HG02642 (cell line): ENCODE results near the gene MARCKSL1.

ENCODE experiments used
- ATAC-seq: cut with Tn5 transposase; IDR thresholded peaks from one replicate; pipeline ENCODE4 v1.9.1; 2021; ENCODE audit warnings: mild to moderate bottlenecking; ENCODE audit not compliant: unreplicated experiment, poor library complexity

Gene MARCKSL1

DNA sequence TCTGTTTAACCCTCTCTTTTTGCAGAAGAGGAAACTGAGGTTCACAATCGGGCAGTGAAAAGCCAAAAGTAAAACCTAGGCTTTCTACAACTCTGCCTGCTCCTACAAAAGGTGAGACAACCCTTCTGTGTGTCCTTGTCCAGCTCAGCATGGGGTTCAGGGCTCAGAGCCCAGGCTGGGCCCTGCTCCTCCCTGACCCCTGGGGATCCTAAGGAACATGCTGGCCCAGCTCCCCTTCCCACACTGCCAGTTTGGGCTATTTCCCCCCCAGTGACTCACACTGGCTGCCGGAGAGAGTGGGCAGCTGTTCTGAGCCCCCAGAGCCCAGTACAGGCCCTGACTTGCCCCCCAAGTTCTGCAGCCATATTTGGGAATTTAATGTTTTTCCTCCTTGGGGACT, 17.4 kb upstream of the MARCKSL1 start:
- ATAC-seq: no peak

DNA sequence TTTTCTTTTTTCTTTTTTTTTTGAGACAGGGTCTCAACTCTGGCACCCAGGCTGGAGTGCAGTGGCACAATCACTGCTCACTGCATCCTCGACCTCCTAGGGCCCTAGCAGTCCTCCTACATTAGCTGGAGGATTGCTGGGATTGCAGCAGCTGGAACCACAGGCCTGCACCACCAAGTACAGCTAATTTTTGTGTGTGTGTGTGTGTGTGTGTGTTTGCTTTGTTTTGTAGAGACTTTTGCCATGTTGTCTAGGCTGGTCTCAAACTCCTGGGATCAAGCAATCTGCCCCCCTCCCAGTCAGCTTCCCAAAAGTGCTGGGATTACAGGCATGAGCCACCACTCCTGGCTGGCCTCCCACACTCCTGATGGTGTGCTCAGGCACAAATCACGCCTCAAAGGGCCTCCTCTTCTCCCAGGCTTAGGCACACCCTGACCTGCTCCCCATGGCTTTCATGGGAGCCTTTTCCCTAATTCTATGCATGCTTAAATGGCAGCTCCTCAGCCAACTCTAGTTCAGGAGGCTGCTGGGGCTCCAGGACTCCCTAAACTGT, 16.9 kb upstream of the MARCKSL1 start:
- ATAC-seq: no peak

GRCh38 chr1:32352239-32352745, 16.3 kb upstream of the MARCKSL1 start:
- no peak for ATAC-seq

DNA sequence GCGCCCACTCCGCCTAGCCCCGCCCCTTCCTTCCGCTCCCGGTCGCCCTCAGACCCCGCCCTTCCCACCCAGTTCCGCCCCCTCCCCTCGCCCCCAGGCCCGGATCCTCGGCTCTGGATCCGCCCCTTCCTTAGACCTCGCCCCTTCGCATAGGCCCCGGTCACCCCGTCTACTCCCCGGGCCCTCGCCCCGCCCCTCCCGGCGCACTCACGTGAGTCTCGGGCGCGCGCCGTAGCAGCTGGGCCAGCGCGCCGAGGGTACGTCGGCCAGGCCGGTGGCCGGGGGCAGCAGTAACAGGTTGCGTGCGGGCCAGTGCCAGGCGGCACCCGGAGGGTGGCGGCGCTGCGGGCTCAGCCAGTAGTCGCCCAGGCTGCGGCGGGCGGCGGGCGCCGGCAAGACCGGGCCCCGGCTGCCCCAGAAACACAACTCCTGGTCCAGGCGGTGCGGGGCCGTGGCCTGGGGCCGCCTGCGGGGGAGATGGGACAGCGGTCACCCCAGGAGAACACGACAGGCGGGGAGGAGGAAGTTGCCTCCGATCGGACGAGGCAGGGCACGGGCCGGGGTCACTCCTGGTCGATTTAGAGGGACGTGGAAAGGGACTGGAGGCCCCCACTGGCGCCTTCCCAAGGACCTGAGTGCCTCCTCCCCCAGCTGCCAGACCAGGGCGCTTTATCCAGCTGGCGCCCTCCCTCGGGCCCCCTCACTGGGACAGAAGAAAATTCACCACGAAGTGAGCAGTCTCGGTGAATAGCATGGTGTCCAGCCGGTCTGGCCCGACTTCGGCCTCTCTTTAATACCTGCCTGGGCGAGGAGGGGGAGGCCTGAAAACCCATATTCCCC, 15.6 kb upstream of the MARCKSL1 start:
- ATAC-seq: peak; percentile 90

- peak; percentile 39 for ATAC-seq
Observed at GRCh38 chr1:32350785-32351398, 14.9 kb upstream of the MARCKSL1 start.

DNA sequence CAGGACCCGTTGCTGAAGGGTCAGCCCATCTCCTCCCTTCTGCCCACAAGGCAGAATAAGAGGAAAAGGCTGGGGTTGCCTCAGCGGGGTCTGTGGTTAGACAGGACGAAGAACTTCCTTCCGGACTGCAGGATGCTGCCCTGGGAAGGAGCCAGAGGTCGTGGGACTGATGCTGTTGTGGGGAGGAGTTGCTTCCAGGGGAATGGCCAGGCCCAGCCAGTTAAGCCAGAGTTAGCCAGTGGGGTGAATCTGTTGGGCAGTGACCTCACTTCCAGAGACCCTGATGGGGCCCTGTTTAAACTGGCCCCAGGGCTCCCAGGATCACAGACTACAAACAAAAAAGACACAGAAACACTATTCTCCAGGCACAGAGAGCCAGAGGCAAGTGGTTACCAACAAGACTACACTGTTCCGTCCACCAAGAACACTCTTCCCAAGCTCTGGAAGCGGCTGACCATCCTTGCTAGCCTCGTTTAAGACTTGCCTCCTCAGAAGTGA, 13.2 kb upstream of the MARCKSL1 start:
- no peak for ATAC-seq

GRCh38 chr1:32346532-32347157, 10.6 kb upstream of the MARCKSL1 start:
- no peak for ATAC-seq

DNA sequence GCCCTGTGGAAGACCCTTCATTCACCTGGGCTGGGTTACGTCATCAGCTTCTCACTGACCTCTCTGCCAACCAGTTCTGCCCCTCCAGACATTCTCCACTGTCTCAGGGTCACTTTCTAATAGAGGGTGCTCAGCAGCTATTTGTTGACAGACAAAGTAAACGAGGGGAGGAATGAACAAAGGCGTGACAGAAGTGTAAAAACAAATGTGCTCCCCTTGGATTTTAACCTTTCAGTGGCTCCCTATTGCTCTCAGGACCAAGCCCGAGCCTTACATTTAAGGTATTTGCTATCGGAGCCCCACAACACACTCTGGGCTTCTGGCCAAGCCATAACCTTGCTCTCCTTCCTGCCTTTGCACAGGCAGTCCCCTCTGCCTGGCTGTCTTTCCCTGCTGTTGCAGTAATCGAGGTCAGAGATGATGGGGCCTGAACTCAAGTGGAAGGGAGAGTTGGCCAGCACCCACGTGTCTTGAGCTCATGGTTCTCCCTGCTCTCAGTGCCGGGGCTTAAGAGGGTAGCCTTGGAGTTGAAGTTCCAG, 9.3 kb upstream of the MARCKSL1 start:
- ATAC-seq: no peak

DNA sequence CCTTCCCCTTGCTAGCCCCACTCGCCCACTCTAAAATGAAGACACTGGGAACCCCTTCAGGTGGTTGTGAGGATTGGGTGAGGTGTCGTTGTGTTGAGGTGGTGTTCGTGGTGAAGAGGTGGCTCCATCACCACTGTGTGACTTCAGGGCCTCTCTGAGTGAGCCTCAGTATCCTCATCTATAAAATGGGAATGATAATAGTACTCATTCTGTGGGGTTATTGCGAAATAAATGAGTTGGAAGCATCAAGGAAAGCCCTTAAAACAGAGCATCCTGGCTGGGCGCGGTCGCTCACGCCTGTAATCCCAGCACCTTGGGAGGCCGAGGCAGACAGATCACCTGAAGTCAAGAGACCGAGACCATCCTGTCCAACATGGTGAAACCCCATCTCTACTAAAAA, 6.7 kb upstream of the MARCKSL1 start:
- no peak for ATAC-seq

DNA sequence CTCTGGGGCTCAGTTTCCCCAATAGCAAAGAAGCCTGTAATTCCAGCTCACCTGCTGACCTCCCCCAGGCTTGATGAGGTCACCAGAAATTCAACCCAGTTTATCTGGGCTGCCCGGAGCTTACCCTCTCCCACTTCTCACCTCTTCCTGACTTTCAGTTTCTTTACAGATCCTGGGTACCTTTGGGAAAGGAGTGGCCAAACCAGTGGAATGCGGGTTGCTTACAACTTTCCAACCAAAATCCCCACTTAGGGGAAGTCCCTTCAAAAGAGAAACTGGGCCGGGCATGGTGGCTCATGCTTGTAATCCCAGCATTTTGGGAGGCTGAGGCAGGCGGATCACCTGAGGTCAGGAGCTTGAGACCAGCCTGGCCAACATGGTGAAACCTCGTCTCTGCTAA, 5.9 kb upstream of the MARCKSL1 start:
- no peak for ATAC-seq

DNA sequence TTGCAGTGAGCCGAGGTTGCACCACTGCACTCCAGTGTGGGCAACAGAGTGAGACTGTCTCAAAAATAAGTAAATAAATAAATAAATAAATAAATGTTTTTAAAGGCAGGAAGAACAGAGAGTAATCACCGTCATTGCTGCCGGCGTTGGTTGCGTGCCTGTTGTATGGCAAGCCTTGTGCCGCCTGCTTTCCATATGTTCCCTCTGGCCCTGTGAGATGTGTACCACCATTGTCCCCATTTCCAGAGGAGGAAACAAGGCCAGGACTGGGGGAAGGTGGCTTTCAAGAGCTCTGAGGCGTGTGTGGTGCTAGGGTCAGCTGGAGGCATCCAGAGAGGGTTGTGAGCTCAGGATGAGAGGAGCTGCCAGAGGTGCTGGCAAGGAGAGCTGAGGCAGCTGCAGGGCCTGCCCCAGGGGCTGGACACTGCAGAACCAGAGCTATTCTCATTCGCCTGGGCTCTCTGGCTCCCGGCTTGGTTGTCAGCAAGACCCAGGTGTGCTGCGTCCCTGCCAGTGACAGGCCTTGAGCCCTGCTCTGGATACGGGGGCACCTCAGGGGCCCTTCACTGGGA, 5.2 kb upstream of the MARCKSL1 start:
- ATAC-seq: no peak

DNA sequence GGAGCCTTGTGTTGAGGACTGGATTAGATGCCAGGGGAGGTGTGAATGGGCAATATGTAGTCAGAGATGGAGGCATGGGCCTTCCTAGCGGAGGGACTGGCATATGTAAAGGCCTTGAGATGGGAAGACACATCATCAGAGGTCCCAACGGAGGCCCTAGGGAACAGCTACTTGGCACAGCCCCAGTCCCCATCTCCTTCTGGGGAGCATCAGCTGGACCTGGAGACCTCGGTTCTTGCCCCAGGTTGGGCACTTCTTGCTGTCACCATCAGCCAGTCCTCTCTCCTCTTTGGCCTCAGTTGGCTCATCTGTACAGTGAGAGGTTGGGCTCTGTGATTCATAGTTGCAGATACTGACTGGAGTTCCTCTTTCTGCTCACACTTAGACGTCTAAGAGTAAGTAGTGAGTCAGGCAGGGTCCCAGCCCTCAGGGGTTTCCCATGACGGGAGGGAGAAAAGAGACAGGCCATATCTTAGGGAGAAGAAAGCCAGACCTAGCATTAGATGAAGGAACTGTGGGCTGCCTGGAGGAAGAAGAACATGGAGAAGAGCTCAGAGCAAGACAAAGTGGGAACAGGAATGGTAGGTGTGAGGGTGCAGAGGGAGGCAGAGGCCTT, 3.4 kb upstream of the MARCKSL1 start:
- ATAC-seq: no peak

GRCh38 chr1:32338637-32339145, 2.7 kb upstream of the MARCKSL1 start:
- ATAC-seq: no peak

DNA sequence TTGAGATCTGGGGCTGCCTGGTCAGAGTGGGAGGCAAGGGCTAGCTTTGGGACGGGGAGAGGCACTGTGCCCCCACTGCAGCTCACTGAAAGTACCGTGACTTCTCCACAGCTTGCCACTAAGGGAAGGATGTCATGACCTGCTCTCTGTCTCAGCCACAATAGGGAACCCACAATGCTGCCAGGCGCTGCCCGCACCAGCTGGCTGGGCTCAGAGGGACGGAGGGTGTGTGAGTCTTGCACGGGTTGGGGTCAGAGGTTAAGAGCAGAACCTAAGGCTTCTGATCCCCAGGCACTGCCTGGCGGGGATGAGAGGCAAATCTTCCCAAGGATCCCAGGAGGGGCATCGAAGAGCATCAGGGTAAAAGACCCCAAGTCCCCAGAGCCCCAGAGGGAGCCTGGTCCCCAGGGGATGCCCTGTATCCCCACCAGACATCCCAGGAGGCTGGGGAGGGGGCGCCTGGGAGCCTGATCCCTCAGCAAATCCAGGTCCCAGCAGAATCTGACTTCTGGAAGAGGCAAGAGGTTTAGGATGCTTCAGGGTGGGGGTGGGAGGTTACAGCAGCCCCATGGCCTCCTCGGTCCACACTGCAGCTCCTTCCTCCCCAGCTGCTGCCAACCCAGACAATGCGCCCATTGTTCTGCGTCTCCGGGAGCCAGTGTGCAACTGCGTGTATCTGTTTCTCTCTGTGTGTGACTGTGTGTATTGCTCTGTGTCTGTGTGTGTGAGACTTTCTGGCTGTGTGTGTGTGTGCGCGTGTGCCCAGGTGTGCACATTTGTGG, 2.0 kb upstream of the MARCKSL1 start:
- ATAC-seq: no peak

DNA sequence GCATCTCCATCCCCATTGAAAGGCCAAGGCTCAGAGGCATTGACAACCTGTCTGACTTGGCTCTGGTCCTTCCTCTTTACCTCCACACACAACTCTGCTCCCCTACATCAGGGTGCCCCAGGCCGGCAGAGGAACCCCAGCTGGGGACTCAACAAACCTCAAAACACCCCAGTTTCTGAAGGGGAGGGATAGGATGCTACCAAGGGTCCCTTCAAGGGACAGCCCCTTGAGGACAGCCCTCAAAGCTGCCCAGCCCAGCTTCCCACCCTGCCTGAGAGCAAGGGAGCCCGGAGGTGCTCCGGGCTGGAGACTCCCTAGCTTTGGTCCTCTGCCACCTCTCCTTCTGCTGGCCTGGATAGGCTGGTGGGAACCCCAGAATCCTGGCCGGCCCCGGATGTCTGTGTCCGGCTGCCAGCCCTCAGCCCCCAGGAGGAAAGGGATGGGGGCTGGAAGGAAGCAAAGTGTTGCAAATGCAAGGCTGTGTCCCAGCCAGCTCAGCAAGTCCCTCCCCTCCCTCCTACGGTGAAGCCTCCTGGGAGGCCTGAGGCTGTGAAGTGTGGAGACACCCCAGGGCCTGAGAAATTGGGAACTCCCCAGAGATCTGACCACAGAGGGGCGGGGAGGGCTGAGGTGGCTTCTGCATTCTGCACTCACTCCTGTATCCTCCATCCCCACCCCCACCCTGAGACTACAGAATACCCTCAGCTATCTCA, 1.1 kb upstream of the MARCKSL1 start:
- ATAC-seq: no peak

DNA sequence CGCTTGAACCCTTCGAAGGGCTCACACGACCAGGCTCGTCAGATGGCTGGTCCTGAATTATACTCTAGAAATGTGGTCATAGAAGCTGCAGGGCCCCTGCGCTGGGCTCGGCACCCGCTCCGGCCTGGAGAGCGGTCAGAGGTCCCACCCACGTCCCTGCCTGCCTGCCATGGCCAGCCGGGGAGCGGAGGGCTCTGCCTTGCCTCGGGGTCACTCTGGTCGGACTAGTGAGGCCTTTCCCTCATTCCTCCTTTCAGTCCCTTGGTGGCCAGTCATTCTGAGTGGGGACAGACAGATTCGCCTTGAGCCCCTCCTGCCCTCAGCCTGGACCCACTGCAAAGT, 529 bp upstream of the MARCKSL1 start:
- ATAC-seq: no peak

DNA sequence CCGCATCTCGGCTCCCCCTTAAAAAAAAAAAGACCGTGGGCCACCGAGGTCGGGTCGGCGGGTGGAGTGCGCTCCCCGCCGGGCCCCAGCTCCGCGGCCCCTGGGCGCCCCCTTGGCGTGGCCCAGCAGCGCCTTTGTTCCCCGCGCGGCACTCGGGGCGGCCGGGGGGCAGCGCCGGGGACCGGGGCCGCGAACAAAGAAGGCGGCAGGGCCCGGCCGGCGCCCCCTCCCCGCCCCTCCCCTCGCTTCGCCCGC, 571 bp downstream of the MARCKSL1 start:
- peak; percentile 6 for ATAC-seq

- ATAC-seq: peak; percentile 28
Observed at GRCh38 chr1:32334864-32335534, 1.0 kb downstream of the MARCKSL1 start.
